Measurements from ENCODE around the gene CFAP45. TPM values are rescaled to one million over a fixed set of nuclear protein-coding genes. Genes with fewer than 3 reads are reported as not detected.

Gene CFAP45
- total and polyA plus RNA-seq, 12 donors: 0.17 to 1.5 (median 0.56) TPM

GRCh38 chr1:159922511-159923202 is 22.7 kb upstream of the CFAP45 start:
- ATAC-seq (peak; percentile 5 to 28 (median 16)), DNase-seq (peak; percentile 78 to 79)
- peak overlapping the region; percentile 94 to 100 (median 98) for H3K27ac ChIP-seq
- peaks cover 18 to 73% (median 64%) of the 10 kb centered on the region in 9 donors for H3K4me1 ChIP-seq
- 30 to 39% methylated on average over 8 of the region's 8 CpGs for WGBS, 2 donors
- no peaks in the 10 kb centered on the region for H3K9me3 ChIP-seq
- TF ChIP-seq CTCF (IDR thresholded peaks at IDR 0.05): no peak
- intact Hi-C loops (cut with DNase I): loop anchor here in 3 of 10 donors (5.0 to 10.0 kb wide), 3 partner anchors 65 to 70 kb away; no protein-coding TSS in a partner anchor
- peaks cover 0 to 41% (median 29%) of the 10 kb centered on the region in 9 donors for H3K36me3 ChIP-seq
- no peaks in the 10 kb centered on the region for H3K27me3 ChIP-seq
- peak overlapping the region; percentile 67 to 97 (median 83) for H3K4me3 ChIP-seq

- no peak for TF ChIP-seq CTCF (IDR thresholded peaks at IDR 0.05)
Observed at GRCh38 chr1:159921700-159922504, 21.9 kb upstream of the CFAP45 start.

GRCh38 chr1:159921251-159921650 is 21.3 kb upstream of the CFAP45 start:
- no peak for TF ChIP-seq CTCF (IDR thresholded peaks at IDR 0.05)
- Histone ChIP-seq H3K36me3 (peaks cover 0 to 55% (median 32%) of the 10 kb centered on the region in 9 donors), H3K4me3 (peak overlapping the region in 6 of 10 donors; percentile 72 to 97 (median 87)), H3K4me1 (peaks cover 19 to 85% (median 74%) of the 10 kb centered on the region in 9 donors), H3K27ac (peak overlapping the region; percentile 15 to 100 (median 98)), H3K9me3 (no peaks in the 10 kb centered on the region), H3K27me3 (no peaks in the 10 kb centered on the region)
- no peak for ATAC-seq
- intact Hi-C loops (cut with DNase I): loop anchor here in 3 of 10 donors (5.0 to 10.0 kb wide), 3 partner anchors 64 to 69 kb away; no protein-coding TSS in a partner anchor
- WGBS, 2 donors: 51 to 55% methylated on average over 1 of the region's 1 CpG
- DNase-seq: no peak

More at GRCh38 chr1:159921700-159922504, 21.9 kb upstream of the CFAP45 start:
- ATAC-seq (no peak), DNase-seq (peak in 1 of 2 donors; percentile 41)
- Histone ChIP-seq H3K27ac (peak overlapping the region; percentile 94 to 100 (median 98)), H3K4me1 (peaks cover 18 to 81% (median 69%) of the 10 kb centered on the region in 9 donors), H3K27me3 (no peaks in the 10 kb centered on the region), H3K9me3 (no peaks in the 10 kb centered on the region), H3K36me3 (peaks cover 0 to 49% (median 32%) of the 10 kb centered on the region in 9 donors), H3K4me3 (peak overlapping the region; percentile 67 to 97 (median 83))
- intact Hi-C loops (cut with DNase I): loop anchor here in 3 of 10 donors (5.0 to 10.0 kb wide), 3 partner anchors 65 to 70 kb away; no protein-coding TSS in a partner anchor
- WGBS, 2 donors: 32 to 47% methylated on average over 18 of the region's 18 CpGs

GRCh38 chr1:159920651-159921050 is 20.7 kb upstream of the CFAP45 start:
- peaks cover 18 to 83% (median 75%) of the 10 kb centered on the region in 9 donors for H3K4me1 ChIP-seq

More at GRCh38 chr1:159920651-159921050, 20.7 kb upstream of the CFAP45 start:
- ATAC-seq (no peak), DNase-seq (no peak)
- Histone ChIP-seq H3K36me3 (peaks cover 0 to 61% (median 32%) of the 10 kb centered on the region in 9 donors), H3K27me3 (no peaks in the 10 kb centered on the region), H3K9me3 (no peaks in the 10 kb centered on the region), H3K27ac (peak overlapping the region in 6 of 10 donors; percentile 94 to 100 (median 98)), H3K4me3 (peak overlapping the region in 2 of 10 donors; percentile 0 to 85)
- WGBS, 2 donors: 68 to 73% methylated on average over 1 of the region's 1 CpG
- intact Hi-C loops (cut with DNase I): loop anchor here in 3 of 10 donors (5.0 to 10.0 kb wide), 3 partner anchors 63 to 68 kb away; no protein-coding TSS in a partner anchor
- TF ChIP-seq CTCF (IDR thresholded peaks at IDR 0.05): no peak

All from heart right ventricle (tissue), 16 donors.